A549 (cell line): Measurements from ENCODE around the gene RAD51B.

Experiments
- BHLHE40 ChIP-seq: IDR thresholded peaks from 2 replicates; pipeline ENCODE4 v1.6.1; 2012; ENCODE audit warnings: low read depth, low read length, inconsistent platforms
- CBX8 ChIP-seq: fragments of 200-600 bp; sonication (generic); IDR thresholded peaks from 2 replicates; pipeline ENCODE4 v1.6.1; 2016
- CHD2 ChIP-seq: fragments of 150-350 bp; IDR thresholded peaks from 2 replicates; pipeline ENCODE4 v1.6.1; 2014; ENCODE audit warnings: low read length; ENCODE audit not compliant: partially characterized antibody
- FOSL2 ChIP-seq, 2 experiments: fragments of 450-650 bp in 1 of 2; fragments of >200 bp in 1 of 2; sonication (Bioruptor Twin) in 1 of 2; formaldehyde crosslinking; IDR thresholded peaks; 2 replicates each; pipeline versions ENCODE4 v1.5.0 to v1.6.1; 2016 to 2020; ENCODE audit warnings: mild to moderate bottlenecking in 1 of 2, moderate library complexity in 1 of 2
- MAZ ChIP-seq: fragments of 150-350 bp; IDR thresholded peaks from 2 replicates; pipeline ENCODE4 v1.6.1; 2014; ENCODE audit warnings: antibody characterized with exemption, low read depth, low read length, borderline replicate concordance
- POLR2A ChIP-seq: IDR thresholded peaks from 2 replicates; pipeline ENCODE4 v1.6.1; 2012; ENCODE audit warnings: mild to moderate bottlenecking, low read length
- RAD21 ChIP-seq, 2 experiments: fragments of >200 bp in 1 of 2; sonication (Bioruptor Twin) in 1 of 2; formaldehyde crosslinking in 1 of 2; IDR thresholded peaks in 1 of 2; conservative IDR thresholded peaks in 1 of 2; 2 replicates in 1 of 2; 3 replicates in 1 of 2; pipeline ENCODE4 v1.6.1; 2012 to 2018; ENCODE audit warnings: inconsistent platforms in 1 of 2
- RARB ChIP-seq: fragments of 250-450 bp; sonication (Bioruptor Pico); IDR thresholded peaks from 2 replicates; pipeline ENCODE4 v1.8.0; 2021; ENCODE audit warnings: mild to moderate bottlenecking, moderate library complexity
- RNF2 ChIP-seq: fragments of 200-600 bp; sonication (generic); IDR thresholded peaks from 2 replicates; pipeline ENCODE4 v1.6.1; 2016; ENCODE audit warnings: low read depth, mild to moderate bottlenecking, antibody characterized with exemption, moderate library complexity, borderline replicate concordance
- ZC3H11A ChIP-seq: fragments of 450-650 bp; IDR thresholded peaks from 2 replicates; pipeline ENCODE4 v1.6.1; 2014; ENCODE audit warnings: antibody characterized with exemption, mild to moderate bottlenecking
- TF ChIP-seq, protein P1 (sequence below): fragments of >200 bp; sonication (Bioruptor Twin); formaldehyde crosslinking; IDR thresholded peaks from 3 replicates; pipeline ENCODE4 v1.5.1; 2016
- TF ChIP-seq, protein P2 (sequence below): fragments of 200-600 bp; sonication (generic); IDR thresholded peaks from 2 replicates; pipeline ENCODE4 v1.6.1; 2016; ENCODE audit warnings: antibody characterized with exemption, mild to moderate bottlenecking, moderate library complexity
- TF ChIP-seq, protein P3 (sequence below): IDR thresholded peaks from 2 replicates; pipeline ENCODE4 v1.6.1; 2012
- TF ChIP-seq, protein P4 (sequence below): fragments of 450-650 bp; IDR thresholded peaks from 2 replicates; pipeline ENCODE4 v1.6.1; 2014; ENCODE audit warnings: antibody characterized with exemption

DNA sequence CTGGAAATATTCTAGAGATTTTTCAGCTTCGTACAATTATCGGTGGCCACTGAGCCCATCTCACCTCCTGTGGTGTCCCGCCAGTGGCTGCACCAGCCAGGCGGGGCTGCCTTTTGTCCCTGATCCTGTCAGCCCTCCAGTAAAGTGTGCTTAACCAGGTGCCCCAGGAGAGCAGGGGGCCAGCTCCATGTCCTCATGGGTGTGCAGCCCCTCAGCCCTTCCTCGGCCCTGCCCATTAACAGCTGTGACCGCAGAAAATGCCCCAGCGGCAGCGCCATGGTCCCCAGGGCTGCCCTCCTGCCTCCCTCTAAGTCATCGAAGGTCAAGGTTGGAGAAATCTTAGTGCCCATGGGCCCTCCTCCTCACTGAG, 784.8 kb downstream of the RAD51B start:
- TF ChIP-seq CHD2 (no peak), POLR2A (no peak), CBX8 (no peak), RAD21 (conservative IDR thresholded peaks at IDR 0.05 in 1 of 2, IDR thresholded peaks at IDR 0.05 in 1 of 2) (no peak), ZC3H11A (no peak), FOSL2 (IDR thresholded peaks at IDR 0.05) (no peak), FOSL2 (CRISPR knock-in tag; IDR thresholded peaks at IDR 0.05) (no peak), RNF2 (no peak), BHLHE40 (no peak), MAZ (no peak), RARB (no peak)
- TF ChIP-seq, protein P1, sequence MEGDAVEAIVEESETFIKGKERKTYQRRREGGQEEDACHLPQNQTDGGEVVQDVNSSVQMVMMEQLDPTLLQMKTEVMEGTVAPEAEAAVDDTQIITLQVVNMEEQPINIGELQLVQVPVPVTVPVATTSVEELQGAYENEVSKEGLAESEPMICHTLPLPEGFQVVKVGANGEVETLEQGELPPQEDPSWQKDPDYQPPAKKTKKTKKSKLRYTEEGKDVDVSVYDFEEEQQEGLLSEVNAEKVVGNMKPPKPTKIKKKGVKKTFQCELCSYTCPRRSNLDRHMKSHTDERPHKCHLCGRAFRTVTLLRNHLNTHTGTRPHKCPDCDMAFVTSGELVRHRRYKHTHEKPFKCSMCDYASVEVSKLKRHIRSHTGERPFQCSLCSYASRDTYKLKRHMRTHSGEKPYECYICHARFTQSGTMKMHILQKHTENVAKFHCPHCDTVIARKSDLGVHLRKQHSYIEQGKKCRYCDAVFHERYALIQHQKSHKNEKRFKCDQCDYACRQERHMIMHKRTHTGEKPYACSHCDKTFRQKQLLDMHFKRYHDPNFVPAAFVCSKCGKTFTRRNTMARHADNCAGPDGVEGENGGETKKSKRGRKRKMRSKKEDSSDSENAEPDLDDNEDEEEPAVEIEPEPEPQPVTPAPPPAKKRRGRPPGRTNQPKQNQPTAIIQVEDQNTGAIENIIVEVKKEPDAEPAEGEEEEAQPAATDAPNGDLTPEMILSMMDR, result no peak
- TF ChIP-seq, protein P2, sequence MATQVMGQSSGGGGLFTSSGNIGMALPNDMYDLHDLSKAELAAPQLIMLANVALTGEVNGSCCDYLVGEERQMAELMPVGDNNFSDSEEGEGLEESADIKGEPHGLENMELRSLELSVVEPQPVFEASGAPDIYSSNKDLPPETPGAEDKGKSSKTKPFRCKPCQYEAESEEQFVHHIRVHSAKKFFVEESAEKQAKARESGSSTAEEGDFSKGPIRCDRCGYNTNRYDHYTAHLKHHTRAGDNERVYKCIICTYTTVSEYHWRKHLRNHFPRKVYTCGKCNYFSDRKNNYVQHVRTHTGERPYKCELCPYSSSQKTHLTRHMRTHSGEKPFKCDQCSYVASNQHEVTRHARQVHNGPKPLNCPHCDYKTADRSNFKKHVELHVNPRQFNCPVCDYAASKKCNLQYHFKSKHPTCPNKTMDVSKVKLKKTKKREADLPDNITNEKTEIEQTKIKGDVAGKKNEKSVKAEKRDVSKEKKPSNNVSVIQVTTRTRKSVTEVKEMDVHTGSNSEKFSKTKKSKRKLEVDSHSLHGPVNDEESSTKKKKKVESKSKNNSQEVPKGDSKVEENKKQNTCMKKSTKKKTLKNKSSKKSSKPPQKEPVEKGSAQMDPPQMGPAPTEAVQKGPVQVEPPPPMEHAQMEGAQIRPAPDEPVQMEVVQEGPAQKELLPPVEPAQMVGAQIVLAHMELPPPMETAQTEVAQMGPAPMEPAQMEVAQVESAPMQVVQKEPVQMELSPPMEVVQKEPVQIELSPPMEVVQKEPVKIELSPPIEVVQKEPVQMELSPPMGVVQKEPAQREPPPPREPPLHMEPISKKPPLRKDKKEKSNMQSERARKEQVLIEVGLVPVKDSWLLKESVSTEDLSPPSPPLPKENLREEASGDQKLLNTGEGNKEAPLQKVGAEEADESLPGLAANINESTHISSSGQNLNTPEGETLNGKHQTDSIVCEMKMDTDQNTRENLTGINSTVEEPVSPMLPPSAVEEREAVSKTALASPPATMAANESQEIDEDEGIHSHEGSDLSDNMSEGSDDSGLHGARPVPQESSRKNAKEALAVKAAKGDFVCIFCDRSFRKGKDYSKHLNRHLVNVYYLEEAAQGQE, result no peak
- TF ChIP-seq, protein P3, sequence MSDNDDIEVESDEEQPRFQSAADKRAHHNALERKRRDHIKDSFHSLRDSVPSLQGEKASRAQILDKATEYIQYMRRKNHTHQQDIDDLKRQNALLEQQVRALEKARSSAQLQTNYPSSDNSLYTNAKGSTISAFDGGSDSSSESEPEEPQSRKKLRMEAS, result no peak
- TF ChIP-seq, protein P4, sequence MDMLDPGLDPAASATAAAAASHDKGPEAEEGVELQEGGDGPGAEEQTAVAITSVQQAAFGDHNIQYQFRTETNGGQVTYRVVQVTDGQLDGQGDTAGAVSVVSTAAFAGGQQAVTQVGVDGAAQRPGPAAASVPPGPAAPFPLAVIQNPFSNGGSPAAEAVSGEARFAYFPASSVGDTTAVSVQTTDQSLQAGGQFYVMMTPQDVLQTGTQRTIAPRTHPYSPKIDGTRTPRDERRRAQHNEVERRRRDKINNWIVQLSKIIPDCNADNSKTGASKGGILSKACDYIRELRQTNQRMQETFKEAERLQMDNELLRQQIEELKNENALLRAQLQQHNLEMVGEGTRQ, result no peak
